ENCODE results near the gene TRAPPC4. TPM values are rescaled to one million over a fixed set of nuclear protein-coding genes. Genes with fewer than 3 reads are reported as not detected.

The TRAPPC4 gene
- total RNA-seq, 1 experiment from 2014 or later = 51.4 TPM

DNA sequence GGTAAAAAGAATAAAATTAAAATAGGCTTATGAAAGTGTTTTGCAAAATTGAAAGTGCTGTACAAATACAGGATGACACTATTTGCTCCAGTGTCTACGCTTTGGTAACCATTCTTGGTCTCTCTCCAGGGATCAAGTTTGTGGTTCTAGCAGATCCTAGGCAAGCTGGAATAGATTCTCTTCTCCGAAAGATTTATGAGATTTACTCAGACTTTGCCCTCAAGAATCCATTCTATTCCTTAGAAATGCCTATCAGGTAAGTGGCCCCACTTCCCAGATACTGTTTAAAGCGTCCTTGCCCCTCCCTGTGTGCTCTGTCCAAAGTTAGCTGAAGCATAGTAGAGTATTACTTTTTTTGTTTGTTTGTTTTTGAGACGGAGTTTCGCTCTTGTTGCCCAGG is 3.1 kb downstream of the TRAPPC4 start:
- peaks cover 48% of the 10 kb centered on the region for H3F3A ChIP-seq (ENCODE audit: insufficient read depth, low read depth)
- H3K4me3 ChIP-seq = no peak overlapping the region
- ChIA-PET POLR2A (ENCODE audit: unreplicated experiment) (no interaction called here), CTCF (no interaction called here)
- peaks cover 12% of the 10 kb centered on the region for H4K20me1 ChIP-seq (ENCODE audit: insufficient read depth)
- H3K27me3 ChIP-seq (ENCODE audit: insufficient read depth, low read depth) = no peaks in the 10 kb centered on the region
- no peaks in the 10 kb centered on the region for H3K9me3 ChIP-seq (ENCODE audit: insufficient read depth, low read depth)
- peaks cover 29% of the 10 kb centered on the region for H3K4me1 ChIP-seq (replicated peaks; ENCODE audit: insufficient read depth)
- H2AFZ ChIP-seq = no peak overlapping the region
- TF ChIP-seq EZH2 (IDR thresholded peaks at IDR 0.05; ENCODE audit: low read depth) = no peak
- no peak for TF ChIP-seq CTCF (conservative IDR thresholded peaks at IDR 0.05)
- H3K4me2 ChIP-seq = no peak overlapping the region
- peaks cover 43% of the 10 kb centered on the region for H3K36me3 ChIP-seq (ENCODE audit: low read depth)
- H3K9me2 ChIP-seq (ENCODE audit: insufficient read depth) = no peaks in the 10 kb centered on the region
- H3K79me2 ChIP-seq (ENCODE audit: low read depth) = peaks cover 50% of the 10 kb centered on the region
- DNase-seq = no peak
- H3K27ac ChIP-seq = no peak overlapping the region
- no TSS peak for BruUV-seq (replicated peaks)
- intact Hi-C loops (cut with micrococcal nuclease; ENCODE audit: unreplicated experiment) = no loop called here

- H3K27ac ChIP-seq = peak overlapping the region; percentile 27; the same call in 1 of the 2 replicates
- no peaks in the 10 kb centered on the region for H3K9me2 ChIP-seq (ENCODE audit: insufficient read depth)
- H3K27me3 ChIP-seq (ENCODE audit: insufficient read depth, low read depth) = no peaks in the 10 kb centered on the region
- peaks cover 28% of the 10 kb centered on the region for H3F3A ChIP-seq (ENCODE audit: insufficient read depth, low read depth)
- H3K79me2 ChIP-seq (ENCODE audit: low read depth) = peaks cover 34% of the 10 kb centered on the region
- H3K4me1 ChIP-seq (replicated peaks; ENCODE audit: insufficient read depth) = peaks cover 25% of the 10 kb centered on the region
- peak in 1 of 2 experiments; percentile 50 for DNase-seq
- peaks cover 32% of the 10 kb centered on the region; the same call in 1 of the 2 replicates for H3K36me3 ChIP-seq (ENCODE audit: low read depth)
- BruUV-seq (replicated peaks) = no TSS peak
- H2AFZ ChIP-seq = no peak overlapping the region
- intact Hi-C loops (cut with micrococcal nuclease; ENCODE audit: unreplicated experiment) = no loop called here
- no peak overlapping the region for H3K4me3 ChIP-seq
- peaks cover 7% of the 10 kb centered on the region for H4K20me1 ChIP-seq (ENCODE audit: insufficient read depth)
- POLR2A ChIA-PET (ENCODE audit: unreplicated experiment) = interaction anchor here (0.6 to 0.7 kb wide), 2 partner anchors 33 to 782 kb away, joined by 3 to 4 read pairs; partner anchors contain the start of gene HYOU1
- TF ChIP-seq CTCF (conservative IDR thresholded peaks at IDR 0.05) (no peak), EZH2 (IDR thresholded peaks at IDR 0.05; ENCODE audit: low read depth) (no peak)
- no peaks in the 10 kb centered on the region for H3K9me3 ChIP-seq (ENCODE audit: insufficient read depth, low read depth)
- CTCF ChIA-PET = no interaction called here
- H3K4me2 ChIP-seq = no peak overlapping the region
These were observed 5.2 kb downstream of the TRAPPC4 start for GRCh38 chr11:119023741-119024140.

DNA sequence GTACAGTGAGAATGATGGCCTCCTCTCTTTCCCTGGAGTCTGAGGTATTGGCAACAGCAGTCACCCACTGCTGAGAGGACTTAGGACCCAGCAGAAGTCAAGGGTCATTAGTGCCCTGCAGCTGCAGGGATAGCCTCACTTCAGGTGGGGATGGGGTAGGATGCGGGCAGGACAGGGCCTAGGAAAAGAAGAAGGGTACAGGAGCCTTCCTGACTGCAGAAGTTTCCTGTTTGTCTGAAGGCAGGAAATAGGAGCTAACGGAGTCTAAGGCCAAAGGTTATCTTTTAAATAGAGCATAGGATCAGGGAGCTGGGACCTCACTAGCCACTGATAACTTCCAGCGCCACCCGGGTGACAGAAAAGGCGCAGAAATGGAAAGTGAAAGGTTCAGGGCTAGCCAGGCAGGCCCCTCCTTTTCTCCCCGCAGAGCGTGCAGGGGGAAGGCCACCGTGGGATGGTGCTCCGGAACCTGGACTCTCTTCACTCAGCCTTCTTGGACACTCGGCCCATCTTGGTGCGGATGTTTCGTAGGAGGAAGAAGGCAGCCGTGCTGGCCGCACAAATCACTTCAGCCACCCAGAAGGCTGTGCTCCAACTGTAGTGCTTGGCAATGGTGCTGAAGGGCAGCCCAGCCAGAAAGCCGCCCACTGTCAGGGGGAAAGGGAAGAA is 6.0 kb downstream of the TRAPPC4 start:
- Histone ChIP-seq H3K4me1 (replicated peaks; ENCODE audit: insufficient read depth) (peaks cover 34% of the 10 kb centered on the region), H3K27me3 (ENCODE audit: insufficient read depth, low read depth) (no peaks in the 10 kb centered on the region), H3K4me3 (no peak overlapping the region), H3K4me2 (no peak overlapping the region), H3K9me3 (ENCODE audit: insufficient read depth, low read depth) (no peaks in the 10 kb centered on the region), H3K27ac (no peak overlapping the region), H2AFZ (no peak overlapping the region), H4K20me1 (ENCODE audit: insufficient read depth) (peaks cover 7% of the 10 kb centered on the region), H3F3A (ENCODE audit: insufficient read depth, low read depth) (peaks cover 24% of the 10 kb centered on the region), H3K79me2 (ENCODE audit: low read depth) (peaks cover 34% of the 10 kb centered on the region), H3K36me3 (ENCODE audit: low read depth) (peaks cover 32% of the 10 kb centered on the region; the same call in 1 of the 2 replicates), H3K9me2 (ENCODE audit: insufficient read depth) (no peaks in the 10 kb centered on the region)
- intact Hi-C loops (cut with micrococcal nuclease; ENCODE audit: unreplicated experiment) = no loop called here
- no peak for DNase-seq
- BruUV-seq (replicated peaks) = no TSS peak
- TF ChIP-seq CTCF (conservative IDR thresholded peaks at IDR 0.05) (no peak), EZH2 (IDR thresholded peaks at IDR 0.05; ENCODE audit: low read depth) (no peak)
- CTCF ChIA-PET = no interaction called here
- POLR2A ChIA-PET (ENCODE audit: unreplicated experiment) = interaction anchor here (0.6 kb wide), 1 partner anchor 354 kb away, joined by 4 read pairs; no protein-coding TSS in a partner anchor
